IMR-90 (cell line): Measurements from ENCODE around the gene MGAT5. TPM values are rescaled to one million over a fixed set of nuclear protein-coding genes. Genes with fewer than 3 reads are reported as not detected.

Source experiments
- ATAC-seq: fragments of 200-7000 bp; cut with Tn5 transposase; 2 replicates; pipeline ENCODE4 v1.9.1; 2020; ENCODE audit warnings: low read depth, mild to moderate bottlenecking, moderate library complexity
- BruUV-seq: library from RNA; stranded (reverse); fragments of 400-500 nt; replicated peaks from 2 replicates; lab custom pipeline; 2021; lab: Mats Ljungman, UMichigan
- CTCF ChIA-PET: fragments of 300-600 bp; formaldehyde crosslinking; extraction: SDS; loops from one replicate; lab custom pipeline; 2021; ENCODE audit warnings: antibody characterized with exemption; lab: Yijun Ruan, JAX
- POLR2A ChIA-PET: fragments of 300-600 bp; sonication (Branson Sonifier 250); formaldehyde crosslinking; loops from one replicate; lab custom pipeline; 2022; ENCODE audit warnings: antibody characterized with exemption; ENCODE audit not compliant: unreplicated experiment; lab: Charles Lee
- DNase-seq: peaks from one replicate; pipeline ENCODE4 v3.0.0; 2013
- H2AFZ ChIP-seq: replicated peaks from 2 replicates; pipeline ENCODE3; 2013; ENCODE audit warnings: low read length, mild to moderate bottlenecking; ENCODE audit not compliant: poor library complexity
- H2AK5ac ChIP-seq: 2 replicates; pipeline ENCODE4 v1.6.1; 2013; ENCODE audit warnings: low read depth, low read length, inconsistent platforms
- H2AK9ac ChIP-seq: replicated peaks from 2 replicates; pipeline ENCODE3; 2013; ENCODE audit warnings: mild to moderate bottlenecking, low read depth, low read length, moderate library complexity; ENCODE audit not compliant: poor library complexity
- H2BK120ac ChIP-seq: 2 replicates; pipeline ENCODE4 v1.6.1; 2013; ENCODE audit warnings: low read depth, low read length, inconsistent platforms
- H2BK15ac ChIP-seq: 3 replicates; pipeline ENCODE4 v1.6.1; 2013; ENCODE audit warnings: low read depth, low read length, inconsistent platforms
- H2BK20ac ChIP-seq: 2 replicates; pipeline ENCODE4 v1.6.1; 2013; ENCODE audit warnings: low read depth, mild to moderate bottlenecking, inconsistent platforms, low read length, moderate library complexity
- H2BK5ac ChIP-seq: 2 replicates; pipeline ENCODE4 v1.6.1; 2013; ENCODE audit warnings: mild to moderate bottlenecking, low read depth, low read length, inconsistent platforms; ENCODE audit not compliant: poor library complexity, severe bottlenecking
- H3K14ac ChIP-seq: replicated peaks from 2 replicates; pipeline ENCODE4 v1.6.1; 2013; ENCODE audit warnings: low read depth, low read length, inconsistent platforms
- H3K18ac ChIP-seq: 2 replicates; pipeline ENCODE4 v1.6.1; 2013; ENCODE audit warnings: low read depth, low read length, control low read depth
- H3K23ac ChIP-seq: 2 replicates; pipeline ENCODE4 v1.6.1; 2013; ENCODE audit warnings: low read depth, low read length, inconsistent platforms
- H3K27ac ChIP-seq: 2 replicates; pipeline ENCODE4 v1.5.1; 2013; ENCODE audit warnings: mild to moderate bottlenecking, control low read depth, low read length; ENCODE audit not compliant: insufficient read depth
- H3K27me3 ChIP-seq: 2 replicates; pipeline ENCODE4 v1.6.1; 2013; ENCODE audit warnings: low read length; ENCODE audit not compliant: control insufficient read depth, insufficient read depth
- H3K36me3 ChIP-seq: 2 replicates; pipeline ENCODE4 v1.6.1; 2013; ENCODE audit warnings: low read length, mixed read lengths; ENCODE audit not compliant: control insufficient read depth, insufficient read depth
- H3K4ac ChIP-seq: 2 replicates; pipeline ENCODE4 v1.6.1; 2013; ENCODE audit warnings: low read depth, low read length, inconsistent platforms
- H3K4me1 ChIP-seq: 2 replicates; pipeline ENCODE4 v1.6.1; 2013; ENCODE audit warnings: low read length, mixed read lengths; ENCODE audit not compliant: control insufficient read depth, insufficient read depth
- H3K4me2 ChIP-seq: 2 replicates; pipeline ENCODE4 v1.6.1; 2013; ENCODE audit warnings: low read depth, mild to moderate bottlenecking, control low read depth, low read length, moderate library complexity
- H3K4me3 ChIP-seq: 2 replicates; pipeline ENCODE4 v1.5.1; 2013; ENCODE audit warnings: low read depth, mild to moderate bottlenecking, control low read depth, low read length, moderate library complexity; ENCODE audit not compliant: insufficient read depth
- H3K56ac ChIP-seq: 2 replicates; pipeline ENCODE4 v1.6.1; 2013; ENCODE audit warnings: low read length, inconsistent platforms; ENCODE audit not compliant: insufficient read depth; ENCODE audit errors: extremely low read depth
- H3K79me1 ChIP-seq, 2 experiments: 2 replicates each; pipeline ENCODE4 v1.6.1; 2013; ENCODE audit warnings: low read length in 2 of 2, inconsistent platforms in 1 of 2, low read depth in 1 of 2
- H3K9ac ChIP-seq: 2 replicates; pipeline ENCODE4 v1.6.1; 2013; ENCODE audit warnings: low read depth, low read length, control low read depth
- H3K9me1 ChIP-seq: 2 replicates; pipeline ENCODE4 v1.6.1; 2013; ENCODE audit warnings: low read length, inconsistent platforms; ENCODE audit not compliant: insufficient read depth
- H3K9me3 ChIP-seq: 2 replicates; pipeline ENCODE4 v1.6.1; 2013; ENCODE audit warnings: low read length; ENCODE audit not compliant: control insufficient read depth, insufficient read depth
- H4K20me1 ChIP-seq: 2 replicates; pipeline ENCODE4 v1.6.1; 2013; ENCODE audit warnings: low read length, inconsistent platforms; ENCODE audit not compliant: insufficient read depth
- H4K5ac ChIP-seq: 2 replicates; pipeline ENCODE4 v1.6.1; 2013; ENCODE audit warnings: mild to moderate bottlenecking, low read depth, low read length, control low read depth
- H4K8ac ChIP-seq, 2 experiments: 2 replicates each; pipeline ENCODE4 v1.6.1; 2013; ENCODE audit warnings: low read depth in 2 of 2, low read length in 2 of 2, control low read depth in 1 of 2, inconsistent platforms in 1 of 2
- H4K91ac ChIP-seq: 2 replicates; pipeline ENCODE4 v1.6.1; 2013; ENCODE audit warnings: low read depth, low read length, inconsistent platforms; ENCODE audit not compliant: insufficient read depth
- CEBPB ChIP-seq: IDR thresholded peaks from 2 replicates; pipeline ENCODE4 v1.6.1; 2012; ENCODE audit warnings: low read depth, low read length, improper control_type of control experiment
- CHD1 ChIP-seq: IDR thresholded peaks from 2 replicates; pipeline ENCODE4 v1.6.1; 2012; ENCODE audit warnings: low read depth, low read length, improper control_type of control experiment
- FOS ChIP-seq: fragments of 150-350 bp; IDR thresholded peaks from 2 replicates; pipeline ENCODE4 v1.6.1; 2016; ENCODE audit warnings: low read depth, low read length
- MAFK ChIP-seq: IDR thresholded peaks from 2 replicates; pipeline ENCODE4 v1.6.1; 2012; ENCODE audit warnings: low read depth, low read length, improper control_type of control experiment
- MAZ ChIP-seq: IDR thresholded peaks from 2 replicates; pipeline ENCODE4 v1.6.1; 2012; ENCODE audit warnings: low read depth, mild to moderate bottlenecking, low read length, improper control_type of control experiment, moderate library complexity, borderline replicate concordance
- MXI1 ChIP-seq: IDR thresholded peaks from 2 replicates; pipeline ENCODE4 v1.6.1; 2012; ENCODE audit warnings: low read depth, mild to moderate bottlenecking, low read length, moderate library complexity, borderline replicate concordance
- POLR2A ChIP-seq: IDR thresholded peaks from 2 replicates; pipeline ENCODE4 v1.6.1; 2012; ENCODE audit warnings: mild to moderate bottlenecking, low read depth, low read length
- RAD21 ChIP-seq: IDR thresholded peaks from 2 replicates; pipeline ENCODE4 v1.6.1; 2012; ENCODE audit warnings: low read length, improper control_type of control experiment
- RFX5 ChIP-seq: IDR thresholded peaks from 2 replicates; pipeline ENCODE4 v1.8.0; 2012; ENCODE audit warnings: low read depth, mild to moderate bottlenecking, low read length, moderate library complexity
- SMC3 ChIP-seq: fragments of 150-350 bp; IDR thresholded peaks from 2 replicates; pipeline ENCODE4 v1.6.1; 2016; ENCODE audit warnings: low read depth, mild to moderate bottlenecking, antibody characterized with exemption, low read length, moderate library complexity
- WGBS, 2 experiments: methylation state at CpG; one replicate each; pipeline versions ENCODE4 v1.1.5 to v1.1.7; 2013; ENCODE audit warnings: missing lambda C conversion rate in 2 of 2; ENCODE audit not compliant: insufficient read length in 1 of 2; ENCODE audit errors: extremely low coverage in 2 of 2; 5-methylcytosine and 5-hydroxymethylcytosine counted together
- dilution Hi-C: fragments of 300-500 bp; cut with HindIII; formaldehyde crosslinking; loops from one replicate; pipeline ENCODE4 v1.14.3; 2018; ENCODE audit warnings: low sequenced_read_pairs; ENCODE audit not compliant: unreplicated experiment
- in situ Hi-C: fragments of 300-500 bp; cut with MboI; formaldehyde crosslinking; loops from 3 replicates; pipeline ENCODE4 v1.14.3; 2019; ENCODE audit warnings: low sequenced_read_pairs, inconsistent platforms, mixed read lengths
- intact Hi-C: fragments of 100-400 bp; cut with micrococcal nuclease; formaldehyde crosslinking; loops from 2 replicates; pipeline ENCODE4 v1.10.0; 2022
- polyA plus RNA-seq, 3 experiments: library from polyadenylated mRNA; depleted of rRNA; stranded (reverse); fragments of >200 nt; gene quantifications; 2 replicates each; pipeline ENCODE4 v1.2.3, GENCODE V29; 2012; ENCODE audit warnings: low replicate concordance in 1 of 3
- total RNA-seq: library from RNA; depleted of rRNA; stranded (reverse); fragments of >200 nt; gene quantifications from 2 replicates; pipeline ENCODE4 v1.2.3, GENCODE V29; 2012
- TF ChIP-seq, protein P1 (sequence below): fragments of 150-350 bp; IDR thresholded peaks from 2 replicates; pipeline ENCODE4 v1.6.1; 2016; ENCODE audit warnings: low read depth, mild to moderate bottlenecking, low read length, moderate library complexity, borderline replicate concordance
- TF ChIP-seq, protein P2 (sequence below): conservative IDR thresholded peaks from 2 replicates; pipeline ENCODE4 v1.5.1; 2012; ENCODE audit warnings: mild to moderate bottlenecking, low read depth, low read length, improper control_type of control experiment
- TF ChIP-seq, protein P3 (sequence below): fragments of 150-350 bp; IDR thresholded peaks from 2 replicates; pipeline ENCODE4 v1.6.1; 2017; ENCODE audit warnings: mild to moderate bottlenecking, antibody characterized with exemption, low read length, low read depth

The MGAT5 gene
- total and polyA plus RNA-seq, 2 of the 4 experiments (the other 2 are of a cell fraction): 22.9 to 59.9 TPM

DNA sequence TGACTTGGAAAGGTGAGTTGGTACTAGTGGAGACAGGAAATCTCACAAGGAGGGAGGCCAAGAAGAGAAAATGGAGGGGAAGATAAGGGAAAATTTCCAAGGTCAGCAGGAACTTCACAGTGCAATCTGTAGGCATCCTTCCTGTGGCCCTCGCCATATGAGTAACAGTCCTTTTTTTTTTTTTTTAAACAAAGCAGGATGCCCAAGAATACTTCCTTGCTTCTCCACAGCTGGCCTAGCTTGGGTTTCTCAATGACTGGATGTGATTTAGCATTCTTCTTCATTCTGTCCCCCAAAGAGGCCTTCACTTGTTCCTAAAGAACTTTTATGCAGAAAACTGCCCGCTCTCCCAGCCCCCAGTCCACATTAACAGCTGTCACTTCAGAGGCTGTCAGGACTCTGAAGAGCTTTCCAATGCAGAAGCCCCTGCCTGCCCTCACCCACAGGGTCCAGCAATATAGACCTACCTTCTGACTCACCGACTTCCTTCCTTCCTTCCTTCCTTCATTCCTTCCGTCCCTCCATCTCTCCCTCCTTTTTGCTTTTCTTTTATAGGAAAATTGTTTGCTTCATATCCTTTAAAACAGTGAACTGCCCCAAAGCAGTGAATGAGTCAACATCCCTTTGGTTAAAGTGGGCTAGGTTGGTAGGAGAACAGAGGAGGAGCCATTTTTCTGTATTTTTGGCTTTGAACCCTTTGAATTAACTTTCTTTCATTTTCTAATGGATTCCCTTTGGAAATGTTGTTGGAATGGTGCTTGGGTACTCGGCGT lies 172.0 kb downstream of the MGAT5 start (continued):
- no peak for TF ChIP-seq MAFK

DNA sequence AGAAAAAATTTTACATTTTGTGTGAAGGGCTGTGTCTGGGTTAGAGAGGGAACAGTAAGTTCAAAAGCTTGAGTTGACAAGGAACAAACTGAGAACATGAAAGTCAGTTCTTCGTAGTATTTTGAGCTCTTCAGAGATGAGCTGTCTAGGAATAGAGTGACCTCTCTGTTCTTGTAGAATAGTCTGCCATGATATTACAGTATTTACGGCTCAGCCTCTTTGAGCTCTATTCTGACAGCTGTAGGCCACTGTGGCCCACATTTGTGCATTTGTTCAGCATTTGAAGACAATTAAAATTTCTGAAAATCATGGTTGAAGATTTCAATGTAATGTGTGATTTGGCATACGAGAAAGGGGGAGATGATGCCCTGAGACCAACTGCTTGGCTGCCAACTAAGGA lies 172.8 kb downstream of the MGAT5 start:
- Histone ChIP-seq H2AFZ (no peak overlapping the region), H3K9me3 (no peaks in the 10 kb centered on the region), H4K5ac (no peak overlapping the region), H2BK20ac (no peak overlapping the region), H2AK5ac (no peak overlapping the region), H4K8ac (no peak overlapping the region), H3K27ac (no peak overlapping the region), H3K14ac (no peak overlapping the region), H3K27me3 (no peaks in the 10 kb centered on the region), H3K9ac (no peak overlapping the region), H3K56ac (no peak overlapping the region), H3K4me1 (peaks cover 9% of the 10 kb centered on the region), H2BK15ac (no peak overlapping the region), H2AK9ac (no peak overlapping the region), H2BK120ac (no peak overlapping the region), H2BK5ac (no peak overlapping the region), H3K4me3 (no peak overlapping the region), H3K4ac (no peak overlapping the region), H3K36me3 (peaks cover 51% of the 10 kb centered on the region), H3K23ac (no peak overlapping the region), H4K91ac (no peak overlapping the region), H3K18ac (no peak overlapping the region), H4K20me1 (no peaks in the 10 kb centered on the region; the same call in 1 of the 2 replicates), H3K9me1 (peaks cover 16% of the 10 kb centered on the region), H3K79me1 (peaks cover 0 to 17% of the 10 kb centered on the region in 2 experiments; a peak in 3 of 4 replicates), H3K4me2 (no peak overlapping the region)
- intact Hi-C loops (no loop called here), dilution Hi-C loops (no loop called here), in situ Hi-C loops (no loop called here)
- ATAC-seq (no peak), DNase-seq (no peak)
- no TSS peak for BruUV-seq
- CTCF ChIA-PET: interaction anchor here (0.7 to 0.9 kb wide), 2 partner anchors 10 to 24 kb away, joined by 3 to 4 read pairs; no protein-coding TSS in a partner anchor
- 71% methylated on average over 2 of the region's 3 CpGs; no CpG with 5 or more reads in 1 of the 2 experiments for WGBS, 2 experiments
- POLR2A ChIA-PET: no interaction called here
- TF ChIP-seq, protein P1, sequence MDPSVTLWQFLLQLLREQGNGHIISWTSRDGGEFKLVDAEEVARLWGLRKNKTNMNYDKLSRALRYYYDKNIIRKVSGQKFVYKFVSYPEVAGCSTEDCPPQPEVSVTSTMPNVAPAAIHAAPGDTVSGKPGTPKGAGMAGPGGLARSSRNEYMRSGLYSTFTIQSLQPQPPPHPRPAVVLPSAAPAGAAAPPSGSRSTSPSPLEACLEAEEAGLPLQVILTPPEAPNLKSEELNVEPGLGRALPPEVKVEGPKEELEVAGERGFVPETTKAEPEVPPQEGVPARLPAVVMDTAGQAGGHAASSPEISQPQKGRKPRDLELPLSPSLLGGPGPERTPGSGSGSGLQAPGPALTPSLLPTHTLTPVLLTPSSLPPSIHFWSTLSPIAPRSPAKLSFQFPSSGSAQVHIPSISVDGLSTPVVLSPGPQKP: no peak
- TF ChIP-seq MXI1: no peak
- TF ChIP-seq RAD21: no peak
- no peak for TF ChIP-seq CEBPB
- no peak for TF ChIP-seq POLR2A
- TF ChIP-seq FOS: no peak
- TF ChIP-seq, protein P2, sequence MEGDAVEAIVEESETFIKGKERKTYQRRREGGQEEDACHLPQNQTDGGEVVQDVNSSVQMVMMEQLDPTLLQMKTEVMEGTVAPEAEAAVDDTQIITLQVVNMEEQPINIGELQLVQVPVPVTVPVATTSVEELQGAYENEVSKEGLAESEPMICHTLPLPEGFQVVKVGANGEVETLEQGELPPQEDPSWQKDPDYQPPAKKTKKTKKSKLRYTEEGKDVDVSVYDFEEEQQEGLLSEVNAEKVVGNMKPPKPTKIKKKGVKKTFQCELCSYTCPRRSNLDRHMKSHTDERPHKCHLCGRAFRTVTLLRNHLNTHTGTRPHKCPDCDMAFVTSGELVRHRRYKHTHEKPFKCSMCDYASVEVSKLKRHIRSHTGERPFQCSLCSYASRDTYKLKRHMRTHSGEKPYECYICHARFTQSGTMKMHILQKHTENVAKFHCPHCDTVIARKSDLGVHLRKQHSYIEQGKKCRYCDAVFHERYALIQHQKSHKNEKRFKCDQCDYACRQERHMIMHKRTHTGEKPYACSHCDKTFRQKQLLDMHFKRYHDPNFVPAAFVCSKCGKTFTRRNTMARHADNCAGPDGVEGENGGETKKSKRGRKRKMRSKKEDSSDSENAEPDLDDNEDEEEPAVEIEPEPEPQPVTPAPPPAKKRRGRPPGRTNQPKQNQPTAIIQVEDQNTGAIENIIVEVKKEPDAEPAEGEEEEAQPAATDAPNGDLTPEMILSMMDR: no peak
- TF ChIP-seq MAFK: no peak
- no peak for TF ChIP-seq SMC3
- TF ChIP-seq MAZ: no peak
- TF ChIP-seq RFX5: no peak
- no peak for TF ChIP-seq CHD1
- TF ChIP-seq, protein P3, sequence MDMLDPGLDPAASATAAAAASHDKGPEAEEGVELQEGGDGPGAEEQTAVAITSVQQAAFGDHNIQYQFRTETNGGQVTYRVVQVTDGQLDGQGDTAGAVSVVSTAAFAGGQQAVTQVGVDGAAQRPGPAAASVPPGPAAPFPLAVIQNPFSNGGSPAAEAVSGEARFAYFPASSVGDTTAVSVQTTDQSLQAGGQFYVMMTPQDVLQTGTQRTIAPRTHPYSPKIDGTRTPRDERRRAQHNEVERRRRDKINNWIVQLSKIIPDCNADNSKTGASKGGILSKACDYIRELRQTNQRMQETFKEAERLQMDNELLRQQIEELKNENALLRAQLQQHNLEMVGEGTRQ: no peak
